Erythroblast (primary cell): ENCODE data around the gene RAB12.

Experiments
- GATA1 ChIP-seq: IDR thresholded peaks from 2 replicates; pipeline ENCODE4 v1.6.1; 2011; ENCODE audit warnings: low read depth, mild to moderate bottlenecking, control low read depth, low read length, moderate library complexity
- POLR2A ChIP-seq: IDR thresholded peaks from 2 replicates; pipeline ENCODE4 v1.6.1; 2011; ENCODE audit warnings: mild to moderate bottlenecking, low read length

GRCh38 chr18:8620845-8621244 lies 11.6 kb downstream of the RAB12 start:
- TF ChIP-seq POLR2A (no peak), GATA1 (no peak)
